Measurements from ENCODE around the gene SV2C. TPM values are rescaled to one million over a fixed set of nuclear protein-coding genes. Genes with fewer than 3 reads are reported as not detected.
"Not testable (repeated sequence)": the region's sequence is repeated elsewhere in the genome, so short reads cannot be mapped to it uniquely, and the experiment has no call there.

The SV2C gene
- total and polyA plus RNA-seq, 2 of the 13 experiments (the other 11 are each of a cell fraction or from before 2014, with no cell fraction given), result not detected

DNA sequence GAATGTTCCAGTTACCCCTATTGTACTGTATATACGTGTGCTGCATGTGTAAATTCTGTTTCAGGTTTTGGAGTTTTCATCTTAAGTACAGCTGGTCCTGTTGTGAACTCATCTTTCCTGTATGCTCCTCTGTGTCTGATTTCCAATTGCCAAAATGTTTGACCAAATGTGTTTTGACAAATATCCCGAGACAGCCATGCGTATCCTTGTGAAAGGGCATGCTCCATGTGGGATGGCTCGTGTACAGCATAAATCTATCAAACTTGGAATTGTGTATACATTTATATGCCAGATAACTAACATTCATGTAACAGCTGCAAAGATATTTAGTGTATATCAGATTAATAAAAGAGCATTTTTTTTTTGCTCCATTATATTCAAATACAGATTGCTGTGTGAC lies 250.4 kb downstream of the SV2C start (continued):
- TF ChIP-seq ZNF207 (IDR thresholded peaks at IDR 0.05; ENCODE audit: borderline replicate concordance) (no peak), ZNF841 (CRISPR knock-in tag; IDR thresholded peaks at IDR 0.05; ENCODE audit: borderline replicate concordance) (no peak), ZSCAN25 (CRISPR knock-in tag; IDR thresholded peaks at IDR 0.05) (no peak), LBX2 (CRISPR knock-in tag; IDR thresholded peaks at IDR 0.05; ENCODE audit: borderline replicate concordance) (no peak)

DNA sequence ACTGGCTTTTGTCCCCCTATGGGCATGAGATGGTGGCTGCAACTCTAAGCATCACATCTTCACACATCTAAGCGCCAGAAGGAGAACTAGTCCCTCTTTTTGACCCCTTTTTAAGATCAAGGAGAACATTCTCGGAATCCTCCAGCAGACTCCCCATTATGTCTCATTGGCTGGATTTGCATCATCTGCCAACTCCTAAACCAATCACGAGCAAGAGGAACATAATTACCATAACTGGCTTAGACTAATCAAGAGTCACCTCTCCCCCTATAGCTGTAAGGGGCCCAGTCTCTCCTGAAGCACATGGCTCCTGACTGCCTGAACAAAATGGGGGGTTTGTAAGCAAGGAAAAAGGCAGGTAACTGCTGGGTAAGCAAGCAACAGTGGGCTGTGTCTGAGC lies 251.4 kb downstream of the SV2C start:
- H3K36me3 ChIP-seq (replicated peaks in 1 of 2; ENCODE audit: control insufficient read depth in 1 of 2, insufficient read depth in 2 of 2, low read length in 2 of 2), result no peaks in the 10 kb centered on the region
- H3K27ac ChIP-seq (ENCODE audit: extremely low read length, insufficient read depth, low read length), result no peak overlapping the region
- POLR2A ChIA-PET, result no interaction called here
- peaks cover 43% of the 10 kb centered on the region for H3K4me1 ChIP-seq (ENCODE audit: insufficient read depth, low read length)
- FAIRE-seq, result no peak
- CTCF ChIA-PET (ENCODE audit: low intra/inter-chr PET ratio, low total read pairs), result no interaction called here
- no peak overlapping the region for H3K4me2 ChIP-seq (ENCODE audit: low read depth, low read length)
- H3K9me3 ChIP-seq (ENCODE audit: low read length), result no peaks in the 10 kb centered on the region
- in situ Hi-C loops (cut with HindIII; ENCODE audit: extremely low pct_ligation_motif_present, low pct_unique_long_range_greater_than_20kb), result no loop called here
- no peaks in the 10 kb centered on the region for H4K20me1 ChIP-seq (ENCODE audit: insufficient read depth, low read length)
- no peak overlapping the region for H3K9ac ChIP-seq (ENCODE audit: insufficient read depth, low read depth, low read length)
- H3K4me3 ChIP-seq (replicated peaks in 1 of 3; ENCODE audit: insufficient read depth in 1 of 3, low read depth in 2 of 3, low read length in 3 of 3), result no peak overlapping the region
- H3K79me2 ChIP-seq (ENCODE audit: insufficient read depth, low read length), result no peaks in the 10 kb centered on the region
- DNase-seq (ENCODE audit: low spot score), result no peak
- ATAC-seq, result no peak
- no peaks in the 10 kb centered on the region for H3K27me3 ChIP-seq (ENCODE audit: control insufficient read depth in 1 of 2, insufficient read depth in 2 of 2, low read length in 2 of 2)
- BruUV-seq (replicated peaks), result no TSS peak
- no peak overlapping the region for H2AFZ ChIP-seq (ENCODE audit: low read length)
- TF ChIP-seq ZNF775 (CRISPR knock-in tag; IDR thresholded peaks at IDR 0.05; ENCODE audit: borderline replicate concordance) (no peak), JUNB (CRISPR knock-in tag; IDR thresholded peaks at IDR 0.05; ENCODE audit: borderline replicate concordance) (no peak), RARA (CRISPR knock-in tag; IDR thresholded peaks at IDR 0.05) (no peak)
- intact Hi-C loops (cut with micrococcal nuclease; ENCODE audit: unreplicated experiment), result loop anchor here (5.0 kb wide), 1 partner anchor 53 kb away; no protein-coding TSS in a partner anchor
- 88% methylated on average over 3 of the region's 3 CpGs for WGBS (ENCODE audit: low lambda C conversion rate)

GRCh38 chr5:76335451-76335850 lies 252.3 kb downstream of the SV2C start:
- 19% methylated on average over 2 of the region's 5 CpGs for WGBS (ENCODE audit: low lambda C conversion rate)
- in situ Hi-C loops (cut with HindIII; ENCODE audit: extremely low pct_ligation_motif_present, low pct_unique_long_range_greater_than_20kb); CTCF ChIA-PET (ENCODE audit: low intra/inter-chr PET ratio, low total read pairs): not testable (repeated sequence)

DNA sequence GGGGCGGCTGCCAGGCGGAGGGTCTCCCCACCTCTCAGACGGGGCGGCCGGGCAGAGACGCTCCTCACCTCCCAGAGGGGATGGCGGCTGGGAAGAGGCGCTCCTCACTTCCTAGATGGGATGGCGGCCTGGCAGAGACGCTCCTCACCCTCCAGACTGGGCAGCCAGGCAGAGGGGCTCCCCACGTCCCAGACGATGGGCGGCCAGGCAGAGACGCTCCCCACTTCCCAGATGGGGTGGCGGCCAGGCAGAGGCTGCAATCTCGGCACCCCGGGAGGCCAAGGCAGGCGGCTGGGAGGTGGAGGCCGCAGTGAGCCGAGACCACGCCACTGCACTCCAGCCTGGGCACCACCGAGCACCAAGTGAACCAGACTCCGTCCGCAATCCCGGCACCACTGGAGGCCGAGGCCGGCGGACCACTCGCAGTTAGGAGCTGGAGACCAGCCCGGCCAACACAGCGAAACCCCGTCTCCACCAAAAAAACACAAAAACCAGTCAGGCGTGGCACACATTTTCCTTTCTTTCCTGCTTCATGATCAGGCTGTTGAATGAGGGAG lies 253.1 kb downstream of the SV2C start:
- WGBS (ENCODE audit: low lambda C conversion rate), result 95% methylated on average over 22 of the region's 33 CpGs
- H3K27ac ChIP-seq (ENCODE audit: extremely low read length, insufficient read depth, low read length); H2AFZ ChIP-seq (ENCODE audit: low read length); H3K79me2 ChIP-seq (ENCODE audit: insufficient read depth, low read length); H3K9ac ChIP-seq (ENCODE audit: insufficient read depth, low read depth, low read length); H4K20me1 ChIP-seq (ENCODE audit: insufficient read depth, low read length); CTCF ChIA-PET (ENCODE audit: low intra/inter-chr PET ratio, low total read pairs); DNase-seq (ENCODE audit: low spot score); POLR2A ChIA-PET; intact Hi-C loops (cut with micrococcal nuclease; ENCODE audit: unreplicated experiment); H3K4me2 ChIP-seq (ENCODE audit: low read depth, low read length); BruUV-seq (replicated peaks); H3K27me3 ChIP-seq (ENCODE audit: control insufficient read depth in 1 of 2, insufficient read depth in 2 of 2, low read length in 2 of 2); in situ Hi-C loops (cut with HindIII; ENCODE audit: extremely low pct_ligation_motif_present, low pct_unique_long_range_greater_than_20kb); ATAC-seq; FAIRE-seq; H3K4me3 ChIP-seq (replicated peaks in 1 of 3; ENCODE audit: insufficient read depth in 1 of 3, low read depth in 2 of 3, low read length in 3 of 3); H3K36me3 ChIP-seq (replicated peaks in 1 of 2; ENCODE audit: control insufficient read depth in 1 of 2, insufficient read depth in 2 of 2, low read length in 2 of 2); H3K9me3 ChIP-seq (ENCODE audit: low read length): not testable (repeated sequence)
- H3K4me1 ChIP-seq (ENCODE audit: insufficient read depth, low read length), result peaks cover 32% of the 10 kb centered on the region

More at GRCh38 chr5:76335451-76335850, 252.3 kb downstream of the SV2C start:
- H3K4me1 ChIP-seq (ENCODE audit: insufficient read depth, low read length), result peaks cover 39% of the 10 kb centered on the region
- H2AFZ ChIP-seq (ENCODE audit: low read length); FAIRE-seq; H3K4me3 ChIP-seq (replicated peaks in 1 of 3; ENCODE audit: insufficient read depth in 1 of 3, low read depth in 2 of 3, low read length in 3 of 3); ATAC-seq; POLR2A ChIA-PET; BruUV-seq (replicated peaks); DNase-seq (ENCODE audit: low spot score); H3K4me2 ChIP-seq (ENCODE audit: low read depth, low read length); H3K27ac ChIP-seq (ENCODE audit: extremely low read length, insufficient read depth, low read length); H3K36me3 ChIP-seq (replicated peaks in 1 of 2; ENCODE audit: control insufficient read depth in 1 of 2, insufficient read depth in 2 of 2, low read length in 2 of 2); H3K9ac ChIP-seq (ENCODE audit: insufficient read depth, low read depth, low read length); H3K79me2 ChIP-seq (ENCODE audit: insufficient read depth, low read length); H3K9me3 ChIP-seq (ENCODE audit: low read length); H4K20me1 ChIP-seq (ENCODE audit: insufficient read depth, low read length); H3K27me3 ChIP-seq (ENCODE audit: control insufficient read depth in 1 of 2, insufficient read depth in 2 of 2, low read length in 2 of 2); intact Hi-C loops (cut with micrococcal nuclease; ENCODE audit: unreplicated experiment): not testable (repeated sequence)
